GM04503 (cell line): ENCODE data around the gene AMFR.

Experiments used
- DNase-seq: peaks from one replicate; pipeline ENCODE4 v3.0.0-alpha.2; 2012; ENCODE audit warnings: low read depth

The AMFR gene

GRCh38 chr16:56347166-56347565 is 78.2 kb downstream of the AMFR start:
- no peak for DNase-seq

GRCh38 chr16:56346131-56346890 is 79.0 kb downstream of the AMFR start:
- DNase-seq = no peak

GRCh38 chr16:56345406-56346050 is 79.8 kb downstream of the AMFR start:
- no peak for DNase-seq

- DNase-seq = no peak
Observed at GRCh38 chr16:56344518-56345405, 80.6 kb downstream of the AMFR start.

- no peak for DNase-seq
Observed at GRCh38 chr16:56343661-56344517, 81.5 kb downstream of the AMFR start.

- no peak for DNase-seq
Observed at GRCh38 chr16:56341656-56342399, 83.5 kb downstream of the AMFR start.

GRCh38 chr16:56340864-56341365 is 84.4 kb downstream of the AMFR start:
- no peak for DNase-seq

- DNase-seq = no peak
Observed at GRCh38 chr16:56340416-56340815, 84.9 kb downstream of the AMFR start.

- no peak for DNase-seq
Observed at GRCh38 chr16:56339431-56340195, 85.7 kb downstream of the AMFR start.

- no peak for DNase-seq
Observed at GRCh38 chr16:56338566-56339318, 86.6 kb downstream of the AMFR start.

GRCh38 chr16:56337858-56338325 is 87.5 kb downstream of the AMFR start:
- DNase-seq = no peak

GRCh38 chr16:56337131-56337857 is 88.1 kb downstream of the AMFR start:
- no peak for DNase-seq

GRCh38 chr16:56336711-56337110 is 88.6 kb downstream of the AMFR start:
- no peak for DNase-seq

- DNase-seq = no peak
Observed at GRCh38 chr16:56336071-56336688, 89.2 kb downstream of the AMFR start.

GRCh38 chr16:56334761-56335160 is 90.6 kb downstream of the AMFR start:
- DNase-seq = no peak

GRCh38 chr16:56332464-56333079 is 92.8 kb downstream of the AMFR start:
- no peak for DNase-seq

- DNase-seq = no peak
Observed at GRCh38 chr16:56331915-56332314, 93.4 kb downstream of the AMFR start.

GRCh38 chr16:56331399-56331798 is 93.9 kb downstream of the AMFR start:
- no peak for DNase-seq
